Prostate gland (tissue), 2 donors: ENCODE measurements around the gene CALHM2. TPM values are rescaled to one million over a fixed set of nuclear protein-coding genes. Genes with fewer than 3 reads are reported as not detected.

Source experiments
- DNase-seq: peaks from one replicate; pipeline ENCODE4 v3.0.0-alpha.2; 2019; ENCODE audit warnings: low spot score
- H3K27ac ChIP-seq, 2 donors: fragments of 200-600 bp; sonication (generic); 2 replicates each; pipeline ENCODE4 v1.5.1; 2017 to 2019
- H3K27me3 ChIP-seq: fragments of 200-600 bp; sonication (generic); replicated peaks from 2 replicates; pipeline ENCODE4 v1.5.1; 2019; ENCODE audit not compliant: insufficient read depth
- H3K36me3 ChIP-seq, 2 donors: fragments of 200-600 bp; sonication (generic); 1 replicate in 1 of 2; 2 replicates in 1 of 2; pipeline versions ENCODE4 v1.5.1 to v1.8.1; 2017 to 2019
- H3K4me1 ChIP-seq: fragments of 200-600 bp; sonication (generic); replicated peaks from 2 replicates; pipeline ENCODE4 v1.5.1; 2019
- H3K4me3 ChIP-seq, 2 donors: fragments of 200-600 bp; sonication (generic); 2 replicates each; pipeline ENCODE4 v1.5.1; 2017 to 2019
- H3K9me3 ChIP-seq: fragments of 200-600 bp; sonication (generic); 2 replicates; pipeline ENCODE4 v1.5.1; 2017
- CTCF ChIP-seq, 4 experiments: fragments of 200-600 bp in 2 of 4; fragments of 450-650 bp in 2 of 4; sonication (generic) in 2 of 4; IDR thresholded peaks; 1 replicate in 3 of 4; 2 replicates in 1 of 4; pipeline ENCODE4 v1.5.1; 2016 to 2019; ENCODE audit warnings: antibody characterized with exemption in 4 of 4, mild to moderate bottlenecking in 2 of 4, moderate library complexity in 2 of 4
- POLR2A ChIP-seq: fragments of 450-650 bp; IDR thresholded peaks from one replicate; pipeline ENCODE4 v1.6.1; 2016; ENCODE audit warnings: antibody characterized with exemption, mild to moderate bottlenecking
- POLR2AphosphoS5 ChIP-seq: sonication (generic); formaldehyde crosslinking; IDR thresholded peaks from one replicate; pipeline ENCODE4 v1.6.1; 2017; ENCODE audit warnings: antibody characterized with exemption
- WGBS: methylation state at CpG from one replicate; pipeline ENCODE4 v1.1.5; 2018; 5-methylcytosine and 5-hydroxymethylcytosine counted together
- intact Hi-C: fragments of 100-400 bp; cut with DNase I; formaldehyde crosslinking; loops from one replicate; pipeline ENCODE4 v1.14.2; 2022
- total RNA-seq, 2 donors: library from RNA; depleted of rRNA; stranded (reverse); fragments of >200 nt; gene quantifications; one replicate each; pipeline ENCODE4 v1.1.0, GENCODE V29; 2016

CALHM2 gene
- total RNA-seq, 2 donors from 2014 or later, result 11.7 to 82.8 TPM

GRCh38 chr10:103416436-103417147 lies 35.6 kb downstream of the CALHM2 start:
- no peaks in the 10 kb centered on the region for H3K4me1 ChIP-seq
- peak; percentile 62 for DNase-seq
- intact Hi-C loops, result loop anchor here (1.0 to 5.0 kb wide), 2 partner anchors 66 to 176 kb away; no protein-coding TSS in a partner anchor
- TF ChIP-seq POLR2A (no peak), POLR2AphosphoS5 (peak; percentile 6), CTCF (IDR thresholded peaks at IDR 0.05) (peak in 3 of 4 experiments; percentile 65 to 74 (median 73))
- peaks cover 30 to 32% of the 10 kb centered on the region in 2 donors for H3K36me3 ChIP-seq
- no peak overlapping the region for H3K27ac ChIP-seq
- H3K4me3 ChIP-seq, result no peak overlapping the region
- H3K9me3 ChIP-seq, result no peaks in the 10 kb centered on the region
- H3K27me3 ChIP-seq, result no peaks in the 10 kb centered on the region
- WGBS, result 36% methylated on average over 8 of the region's 8 CpGs

- peaks cover 30 to 32% of the 10 kb centered on the region in 2 donors for H3K36me3 ChIP-seq
- intact Hi-C loops, result loop anchor here (5.0 kb wide), 1 partner anchor 177 kb away; no protein-coding TSS in a partner anchor
- H3K4me1 ChIP-seq, result no peaks in the 10 kb centered on the region
- TF ChIP-seq CTCF (IDR thresholded peaks at IDR 0.05), result no peak
- TF ChIP-seq POLR2AphosphoS5, result no peak
- TF ChIP-seq POLR2A, result no peak
- no peak for DNase-seq
- no peak overlapping the region for H3K4me3 ChIP-seq
- H3K9me3 ChIP-seq, result no peaks in the 10 kb centered on the region
- WGBS, result 70% methylated on average over 8 of the region's 8 CpGs
- H3K27me3 ChIP-seq, result no peaks in the 10 kb centered on the region
- no peak overlapping the region for H3K27ac ChIP-seq
Measured at GRCh38 chr10:103415581-103415980, 36.6 kb downstream of the CALHM2 start.

GRCh38 chr10:103413564-103413963 lies 38.6 kb downstream of the CALHM2 start:
- no peaks in the 10 kb centered on the region for H3K27me3 ChIP-seq
- TF ChIP-seq POLR2A (no peak), POLR2AphosphoS5 (no peak)
- peaks cover 19 to 25% of the 10 kb centered on the region in 2 donors for H3K36me3 ChIP-seq
- no peak for DNase-seq
- intact Hi-C loops, result no loop called here
- no peaks in the 10 kb centered on the region for H3K4me1 ChIP-seq
- 92% methylated on average over 2 of the region's 2 CpGs for WGBS
- H3K27ac ChIP-seq, result no peak overlapping the region
- H3K9me3 ChIP-seq, result no peaks in the 10 kb centered on the region
- no peak overlapping the region for H3K4me3 ChIP-seq

- no peak overlapping the region for H3K27ac ChIP-seq
- no peak for DNase-seq
- peak overlapping the region; percentile 51 to 74 for H3K4me3 ChIP-seq
- H3K9me3 ChIP-seq, result no peaks in the 10 kb centered on the region
- intact Hi-C loops, result no loop called here
- 56% methylated on average over 19 of the region's 19 CpGs for WGBS
- no peaks in the 10 kb centered on the region for H3K36me3 ChIP-seq
- no peaks in the 10 kb centered on the region for H3K27me3 ChIP-seq
- peaks cover 14% of the 10 kb centered on the region for H3K4me1 ChIP-seq
- TF ChIP-seq CTCF (IDR thresholded peaks at IDR 0.05), result no peak
- no peak for TF ChIP-seq POLR2A
- TF ChIP-seq POLR2AphosphoS5, result no peak
Measured at GRCh38 chr10:103397191-103397825, 54.9 kb downstream of the CALHM2 start.

GRCh38 chr10:103396789-103397087 lies 55.4 kb downstream of the CALHM2 start:
- no peaks in the 10 kb centered on the region for H3K27me3 ChIP-seq
- DNase-seq, result no peak
- peak overlapping the region; percentile 51 to 74 for H3K4me3 ChIP-seq
- intact Hi-C loops, result loop anchor here (1.0 kb wide), 1 partner anchor 28 kb away; no protein-coding TSS in a partner anchor
- peak overlapping the region; percentile 57 to 65 for H3K27ac ChIP-seq
- no peak for TF ChIP-seq POLR2A
- no peak for TF ChIP-seq POLR2AphosphoS5
- no peak for TF ChIP-seq CTCF (IDR thresholded peaks at IDR 0.05)
- H3K4me1 ChIP-seq, result peaks cover 14% of the 10 kb centered on the region
- no peaks in the 10 kb centered on the region for H3K36me3 ChIP-seq
- H3K9me3 ChIP-seq, result no peaks in the 10 kb centered on the region
- 2% methylated on average over 8 of the region's 8 CpGs for WGBS

Other genes starting within 250 kb of the CALHM2 start
- not detected for gene RPEL1, start 206.5 kb downstream of the CALHM2 start, total RNA-seq
- gene INA, start 175.2 kb downstream of the CALHM2 start, total RNA-seq, result 1 to 10 TPM in 1 of 2 donors, under 1 TPM in 1; 0.14 to 2.0 TPM
- gene PCGF6, start 101.2 kb downstream of the CALHM2 start, total RNA-seq, result 10 to 100 TPM; 11.4 to 12.4 TPM
- gene TAF5, start 84.4 kb downstream of the CALHM2 start, total RNA-seq, result 10 to 100 TPM in 1 of 2 donors, 1 to 10 TPM in 1; 3.7 to 16.0 TPM
- gene ATP5MK, start 55.9 kb downstream of the CALHM2 start, total RNA-seq, result 100 to 1,000 TPM; 206 to 234 TPM
- 10 to 100 TPM; 13.3 to 33.8 TPM for gene PDCD11, start 55.7 kb downstream of the CALHM2 start, total RNA-seq
- not detected for gene CALHM1, start 6.5 kb upstream of the CALHM2 start, total RNA-seq
- under 1 TPM in 1 of 2 donors, not detected in 1; 0.51 TPM for gene CALHM3, start 26.9 kb upstream of the CALHM2 start, total RNA-seq
- 10 to 100 TPM in 1 of 2 donors, under 1 TPM in 1; 0.96 to 10.5 TPM for gene NEURL1, start 41.3 kb upstream of the CALHM2 start, total RNA-seq